NCI-H774 (cell line): ENCODE data around the gene HK3.
"Not testable (repeated sequence)": the region's sequence is repeated elsewhere in the genome, so short reads cannot be mapped to it uniquely, and the experiment has no call there.

Source experiments
- DNase-seq: peaks from one replicate; lab custom pipeline; 2025; lab: John Stamatoyannopoulos, UW

Gene HK3

GRCh38 chr5:176882567-176882903 is 16.6 kb downstream of the HK3 start:
- no peak for DNase-seq

GRCh38 chr5:176881816-176882566 is 17.2 kb downstream of the HK3 start:
- DNase-seq, result no peak

GRCh38 chr5:176881021-176881749 is 18.0 kb downstream of the HK3 start:
- DNase-seq, result no peak

GRCh38 chr5:176880366-176881020 is 18.7 kb downstream of the HK3 start:
- no peak for DNase-seq

GRCh38 chr5:176879663-176880361 is 19.3 kb downstream of the HK3 start:
- no peak for DNase-seq

GRCh38 chr5:176878906-176879662 is 20.1 kb downstream of the HK3 start:
- no peak for DNase-seq

- DNase-seq, result no peak
Measured at GRCh38 chr5:176878463-176878862, 20.7 kb downstream of the HK3 start.

GRCh38 chr5:176877793-176878331 is 21.3 kb downstream of the HK3 start:
- DNase-seq, result no peak

- DNase-seq, result no peak
Measured at GRCh38 chr5:176876506-176877431, 22.4 kb downstream of the HK3 start.

- no peak for DNase-seq
Measured at GRCh38 chr5:176875783-176876505, 23.2 kb downstream of the HK3 start.

GRCh38 chr5:176875014-176875550 is 24.1 kb downstream of the HK3 start:
- no peak for DNase-seq

GRCh38 chr5:176874198-176874780 is 24.9 kb downstream of the HK3 start:
- no peak for DNase-seq

GRCh38 chr5:176873541-176874172 is 25.5 kb downstream of the HK3 start:
- DNase-seq, result no peak

- not testable (repeated sequence) for DNase-seq
Measured at GRCh38 chr5:176873011-176873410, 26.1 kb downstream of the HK3 start.

GRCh38 chr5:176872586-176872985 is 26.6 kb downstream of the HK3 start:
- DNase-seq, result not testable (repeated sequence)

GRCh38 chr5:176870644-176871043 is 28.5 kb downstream of the HK3 start:
- DNase-seq, result not testable (repeated sequence)

- DNase-seq, result no peak
Measured at GRCh38 chr5:176870110-176870591, 29.0 kb downstream of the HK3 start.

- no peak for DNase-seq
Measured at GRCh38 chr5:176869501-176870109, 29.5 kb downstream of the HK3 start.
